Measurements from ENCODE around the gene PHC2.
"Not testable (repeated sequence)": the region's sequence is repeated elsewhere in the genome, so short reads cannot be mapped to it uniquely, and the experiment has no call there.

Gene PHC2

DNA sequence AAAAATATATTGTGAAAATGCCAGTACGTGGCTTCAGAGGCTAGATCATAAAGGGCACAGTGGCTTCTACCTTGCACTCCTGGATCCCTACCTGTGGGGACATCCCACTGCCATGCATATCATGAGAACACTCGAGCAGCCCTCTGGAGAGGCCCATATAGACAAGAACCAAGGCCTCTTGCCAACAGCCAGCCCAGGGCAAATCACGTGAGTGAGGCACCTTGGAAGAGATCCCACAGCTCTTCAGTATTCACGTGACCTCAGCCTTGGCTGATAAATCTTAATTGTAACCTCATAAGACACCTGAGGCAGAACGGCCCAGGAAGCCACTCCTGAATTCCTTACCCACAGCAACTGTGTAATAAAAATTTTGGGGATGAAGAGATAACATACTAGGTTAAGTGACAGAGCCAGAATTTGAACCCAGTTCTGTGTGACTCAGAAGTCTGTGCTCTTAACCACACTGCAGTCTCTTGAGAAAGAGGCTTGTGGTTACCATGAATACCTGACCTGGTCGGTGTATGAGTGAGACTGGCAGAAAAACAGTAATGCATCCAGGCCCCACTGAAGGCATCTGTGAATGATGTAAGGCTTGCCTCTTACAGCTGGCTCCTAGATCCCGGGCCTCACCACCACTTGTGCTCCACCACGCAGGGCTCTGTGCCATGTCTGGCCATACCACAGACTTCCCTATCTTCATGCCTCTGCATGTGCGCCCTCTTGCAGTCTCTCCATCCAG lies 103.1 kb downstream of the PHC2 start:
- DNase-seq, result no peak

DNA sequence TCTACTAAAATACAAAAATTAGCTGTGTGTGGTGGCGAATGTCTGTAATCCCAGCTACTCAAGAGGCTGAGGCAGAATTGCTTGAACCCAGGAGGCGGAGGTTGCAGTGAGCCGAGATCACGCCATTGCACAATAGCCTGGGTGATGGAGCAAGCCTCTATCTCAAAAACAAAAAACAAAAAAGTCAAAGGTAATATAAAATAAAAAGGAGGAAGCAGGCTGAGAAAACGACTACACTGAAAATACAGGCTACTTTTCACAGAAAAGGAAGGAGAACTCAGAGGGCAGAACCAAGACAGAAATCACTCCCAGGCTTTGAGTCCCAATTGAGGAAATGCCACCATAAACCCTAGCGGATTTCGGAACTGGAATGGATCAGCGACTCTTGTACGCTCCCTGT lies 104.1 kb downstream of the PHC2 start:
- no peak for DNase-seq

DNA sequence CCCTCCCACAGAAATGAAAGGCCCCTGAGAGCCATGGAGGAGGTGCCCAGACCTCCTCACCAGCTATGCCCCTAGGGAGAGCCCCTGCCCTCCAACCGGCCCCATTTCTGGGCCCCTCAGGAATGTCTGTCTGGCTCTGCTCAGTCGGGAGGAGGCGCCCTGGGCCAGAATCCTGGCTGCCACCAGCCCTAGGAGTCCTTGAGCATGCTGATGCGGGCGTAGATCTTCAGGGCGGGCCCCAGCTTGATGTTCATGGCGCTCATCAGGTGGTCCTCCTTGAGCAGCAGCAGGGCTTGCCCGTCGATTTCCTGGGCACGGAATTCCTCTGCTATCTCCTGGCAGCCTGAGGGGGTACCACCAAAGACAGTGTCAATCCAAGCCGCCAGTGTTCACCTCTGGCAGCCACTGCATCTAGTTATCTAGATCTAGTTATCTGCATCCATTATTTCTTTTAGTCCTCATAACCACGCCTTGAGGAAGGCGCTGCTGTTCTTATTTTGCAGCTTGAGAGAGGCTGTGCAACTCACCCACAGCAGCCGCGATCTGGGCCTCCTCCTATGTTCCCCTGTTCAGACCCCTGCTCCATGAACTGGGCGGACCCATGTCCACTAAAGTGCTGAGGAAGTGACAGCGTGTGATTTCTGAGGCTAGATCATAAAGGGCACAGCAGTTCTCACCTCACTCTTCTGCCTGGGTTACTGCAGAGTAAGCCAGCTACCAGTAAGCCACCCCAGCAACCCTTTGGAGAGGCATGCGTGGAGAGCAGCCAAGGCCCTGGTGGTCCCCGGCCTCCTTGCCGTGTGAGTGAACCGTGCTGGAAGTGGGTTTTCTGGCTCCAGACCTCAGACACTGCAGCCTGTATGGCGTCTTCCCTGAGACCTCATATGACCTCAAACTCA lies 106.0 kb downstream of the PHC2 start:
- no peak for DNase-seq

DNA sequence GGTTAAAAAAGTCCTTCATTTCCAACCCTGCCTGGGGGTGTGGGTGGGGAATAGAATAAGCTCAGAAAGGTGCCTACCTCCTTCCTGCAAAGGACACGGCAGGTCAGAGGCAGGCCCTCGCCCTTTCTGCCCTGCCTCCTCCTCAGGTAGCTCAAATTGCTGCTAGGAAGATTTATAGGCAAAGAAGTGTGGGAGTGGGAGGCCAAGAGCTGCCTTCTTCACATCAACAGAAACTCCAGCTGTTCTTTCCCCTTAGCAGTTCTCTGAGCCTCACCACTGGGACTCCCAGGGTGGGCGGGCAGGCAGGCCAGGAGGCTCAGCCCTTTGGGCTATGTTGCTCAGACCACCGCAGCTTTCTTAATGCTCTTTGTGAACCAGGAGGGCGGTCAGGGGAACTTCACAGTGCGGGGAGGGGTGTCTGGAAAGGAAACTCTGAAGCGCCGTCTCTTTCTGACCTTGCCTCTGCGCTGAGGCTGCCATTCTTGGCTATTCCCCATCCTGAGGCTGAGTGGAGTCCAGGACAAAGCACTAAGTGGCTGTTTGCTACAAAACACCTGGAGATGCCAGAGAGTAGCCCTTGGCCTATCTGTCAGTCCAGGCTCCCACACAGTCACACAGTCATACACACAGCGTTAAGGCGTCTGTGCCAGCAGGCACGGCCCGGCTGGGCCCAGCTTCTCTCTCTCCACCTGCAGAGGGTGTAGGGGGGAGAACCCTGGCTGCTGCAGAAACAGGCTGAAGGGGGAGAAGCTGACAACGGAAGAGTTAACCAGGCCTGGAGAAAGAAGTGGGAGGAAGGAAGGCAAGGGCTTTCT lies 107.0 kb downstream of the PHC2 start:
- no peak for DNase-seq

DNA sequence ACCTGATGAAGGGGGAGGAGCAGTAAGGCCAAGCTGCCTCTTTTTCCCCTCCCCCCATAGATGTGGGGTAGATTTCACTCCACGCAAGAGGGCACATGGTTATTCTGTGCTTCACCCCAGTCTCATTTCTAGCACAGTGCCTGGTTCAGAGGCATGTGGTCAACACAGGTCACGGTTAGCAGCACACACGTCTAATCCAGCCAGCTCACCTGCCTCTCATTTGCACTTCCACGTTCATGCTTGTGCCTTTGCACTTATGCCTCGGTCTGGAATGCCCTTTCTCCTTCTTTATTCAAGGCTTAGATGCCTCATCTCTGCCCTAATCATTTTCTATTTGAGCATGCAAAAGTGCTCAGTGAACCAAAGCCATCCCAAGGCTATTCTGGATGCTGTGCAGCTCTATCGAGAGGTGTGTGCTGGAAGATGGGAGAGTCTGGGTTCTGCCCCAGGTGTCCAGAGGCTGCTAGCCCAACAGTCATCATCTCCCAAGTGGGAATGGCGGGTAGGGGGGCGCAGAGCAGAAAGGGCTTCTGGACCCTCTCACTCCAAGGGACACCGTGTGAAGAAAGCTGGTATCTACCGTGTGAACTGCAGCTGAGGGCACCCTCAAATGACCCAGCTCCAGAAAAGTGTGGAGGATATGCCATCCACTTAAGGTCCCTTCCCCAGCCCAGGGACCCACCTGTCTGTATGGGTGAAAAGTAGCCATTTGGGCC lies 107.9 kb downstream of the PHC2 start:
- no peak for DNase-seq

DNA sequence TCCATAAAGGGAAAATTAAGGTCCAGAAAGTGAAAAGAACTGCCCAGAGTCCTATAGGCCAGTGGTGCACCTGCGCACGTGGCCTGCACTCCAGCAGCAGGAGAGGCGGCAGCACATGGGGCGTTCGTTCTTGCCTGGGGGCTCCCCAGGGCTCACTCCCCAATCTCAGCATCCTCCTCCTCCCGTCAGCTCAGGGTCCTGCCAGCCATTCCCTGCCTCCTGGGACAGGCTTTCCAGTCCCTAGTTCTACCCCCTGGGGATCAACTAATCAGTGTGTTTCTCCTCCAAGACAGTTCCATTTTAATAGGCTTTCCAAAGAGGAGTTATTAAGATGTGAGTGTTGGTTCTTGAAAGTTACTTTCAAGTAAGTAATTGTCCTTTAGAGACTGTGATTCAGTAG lies 108.8 kb downstream of the PHC2 start:
- DNase-seq, result no peak

DNA sequence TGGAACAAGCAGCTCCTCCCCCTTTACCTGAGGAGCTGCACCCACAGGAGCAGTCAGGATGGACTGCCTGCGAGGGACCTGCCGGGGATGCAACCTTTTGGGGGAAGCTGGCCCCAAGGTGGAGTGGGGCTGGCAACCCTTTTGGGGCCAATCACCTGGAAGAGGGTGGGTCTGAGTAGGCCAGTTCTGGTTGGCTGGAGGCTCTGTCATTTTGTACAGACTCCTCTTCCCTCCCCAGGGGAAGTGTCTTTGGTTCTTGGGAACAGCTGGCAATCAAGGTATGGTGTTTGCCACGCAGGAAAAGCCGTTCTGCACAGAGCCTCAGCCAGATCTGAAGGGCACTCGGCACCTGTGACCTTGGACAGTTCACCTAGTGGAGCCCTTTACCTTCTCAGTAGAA lies 109.7 kb downstream of the PHC2 start:
- DNase-seq, result no peak

DNA sequence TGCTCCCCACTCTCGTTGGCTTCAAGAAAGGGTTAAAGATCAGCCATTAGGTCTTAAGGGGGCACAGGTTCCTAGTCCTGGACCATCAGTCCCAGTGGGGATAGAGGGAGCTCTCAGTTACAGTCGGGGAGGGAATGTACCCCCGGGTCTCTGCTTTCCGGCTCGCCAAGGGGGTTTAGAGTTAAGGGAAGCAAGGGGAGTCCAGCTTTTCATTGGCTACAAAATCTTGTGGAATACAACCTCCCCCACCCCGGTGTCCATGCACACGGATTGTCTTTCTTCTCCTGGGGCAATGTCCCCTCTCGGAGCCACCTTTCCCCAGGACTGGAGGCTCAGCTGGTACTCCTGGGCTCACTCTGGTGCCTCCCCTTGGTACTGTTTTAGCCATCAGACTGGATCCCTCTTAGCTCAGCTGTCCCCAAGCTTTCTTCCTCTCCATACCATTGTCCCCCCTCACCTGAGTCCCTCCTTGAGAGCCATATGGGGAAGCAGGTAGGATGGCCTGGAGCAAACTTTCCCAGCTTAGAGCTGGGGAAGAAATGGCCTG lies 110.2 kb downstream of the PHC2 start, which contains the start of gene A3GALT2:
Gene A3GALT2 (minus strand): TSS at position 480 of the 547 bp plus-strand sequence. CDS start 0 bp downstream, at position 480.
- no peak for DNase-seq

DNA sequence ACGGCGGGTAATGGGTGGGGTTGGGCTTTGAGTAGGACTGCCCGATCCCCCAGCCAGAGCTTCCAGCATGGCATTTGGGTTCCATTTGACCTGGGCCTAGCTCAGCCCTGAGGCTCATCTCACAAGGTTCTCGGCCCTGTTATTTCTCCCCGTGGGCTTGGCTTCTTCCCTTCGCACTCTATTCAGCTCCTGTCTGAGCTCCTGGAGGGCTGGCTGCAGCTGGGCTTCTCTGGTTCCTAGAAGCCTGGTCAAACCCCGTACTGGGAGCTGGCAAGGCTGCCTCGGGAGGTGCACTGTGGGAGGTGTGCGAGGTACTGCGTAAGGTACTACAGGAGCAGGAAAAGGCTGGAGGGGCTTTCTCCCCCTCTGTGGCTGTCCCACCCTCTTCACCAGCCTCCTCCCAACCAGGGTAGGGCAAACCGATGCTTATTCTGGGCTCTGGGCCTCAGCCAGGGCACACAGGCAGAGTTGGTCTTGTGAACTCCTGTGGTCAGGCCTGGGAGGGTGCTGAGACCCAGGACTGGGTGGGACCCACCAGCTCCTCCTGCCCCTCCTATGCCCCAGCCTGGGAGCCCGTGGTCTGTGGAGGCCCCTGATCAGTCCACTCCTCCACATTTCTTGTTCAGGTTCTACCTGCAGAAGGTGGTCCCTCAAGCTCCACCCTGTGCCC lies 110.8 kb downstream of the PHC2 start:
- no peak for DNase-seq

DNA sequence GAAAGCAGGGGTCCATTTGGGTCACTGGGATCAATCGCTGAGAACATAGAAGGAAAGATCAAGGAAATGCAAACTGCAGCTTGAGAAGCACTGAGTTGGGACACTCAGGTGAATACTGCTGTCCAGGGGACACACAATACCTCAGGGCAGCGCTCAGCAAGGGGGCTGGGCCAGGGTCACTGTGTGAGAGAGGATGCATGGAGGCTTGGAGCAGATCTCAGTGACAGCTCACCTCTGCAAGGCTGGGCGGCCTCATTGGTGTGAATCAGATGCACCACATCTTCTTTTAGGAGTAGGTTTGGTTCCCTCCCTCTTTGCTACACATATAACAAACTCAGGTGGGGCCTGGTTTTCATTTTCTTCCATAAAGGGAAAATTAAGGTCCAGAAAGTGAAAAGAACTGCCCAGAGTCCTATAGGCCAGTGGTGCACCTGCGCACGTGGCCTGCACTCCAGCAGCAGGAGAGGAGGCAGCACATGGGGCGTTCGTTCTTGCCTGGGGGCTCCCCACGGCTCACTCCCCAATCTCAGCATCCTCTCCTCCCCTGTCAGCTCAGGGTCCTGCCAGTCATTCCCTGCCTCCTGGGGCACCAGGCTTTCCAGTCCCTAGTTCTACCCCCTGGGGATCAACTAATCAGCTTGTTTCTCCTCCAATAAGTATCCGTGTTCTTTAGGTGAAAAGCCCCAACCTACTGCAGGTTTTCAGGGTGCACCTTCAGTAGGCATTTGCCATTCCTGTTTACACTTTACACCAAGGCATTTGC lies 111.5 kb downstream of the PHC2 start:
- DNase-seq, result no peak

DNA sequence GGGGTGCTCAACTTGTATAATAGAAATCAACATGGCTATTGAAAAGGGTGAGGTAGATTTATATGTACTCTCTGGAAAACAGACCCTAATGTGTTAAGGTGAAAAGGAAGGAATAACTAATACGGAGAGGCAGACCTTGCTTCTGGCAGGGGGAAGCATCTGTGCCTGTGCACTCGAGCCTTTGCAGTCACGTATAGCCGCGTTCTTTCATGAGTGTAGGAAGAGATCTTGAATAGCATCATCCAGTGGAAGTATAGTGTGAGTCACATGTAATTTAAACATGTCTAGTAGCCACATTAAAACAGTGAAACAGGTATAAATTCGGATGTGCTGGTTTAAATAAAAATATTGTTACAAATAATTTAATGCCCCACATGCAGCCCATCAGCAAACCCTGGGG lies 112.9 kb downstream of the PHC2 start:
- DNase-seq, result no peak

DNA sequence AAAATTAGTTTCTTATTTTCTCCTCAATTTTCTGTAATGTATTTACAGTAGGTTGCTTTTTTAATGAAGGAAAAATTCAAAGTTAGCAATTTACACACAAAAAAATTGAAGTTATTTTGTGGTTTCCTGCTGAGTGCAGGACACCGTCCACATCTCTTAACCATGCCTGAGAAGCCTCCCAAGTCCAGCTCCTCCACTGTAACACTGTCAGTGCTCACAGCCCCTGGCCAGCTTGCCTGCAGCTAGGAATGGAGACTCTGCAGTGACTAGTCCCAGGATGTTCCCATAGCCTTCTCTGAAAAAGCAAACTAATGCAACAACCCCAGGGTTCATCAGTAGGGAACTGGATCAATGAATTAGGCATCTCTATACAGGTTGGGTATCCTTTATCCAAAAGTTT lies 113.5 kb downstream of the PHC2 start:
- DNase-seq, result no peak

DNA sequence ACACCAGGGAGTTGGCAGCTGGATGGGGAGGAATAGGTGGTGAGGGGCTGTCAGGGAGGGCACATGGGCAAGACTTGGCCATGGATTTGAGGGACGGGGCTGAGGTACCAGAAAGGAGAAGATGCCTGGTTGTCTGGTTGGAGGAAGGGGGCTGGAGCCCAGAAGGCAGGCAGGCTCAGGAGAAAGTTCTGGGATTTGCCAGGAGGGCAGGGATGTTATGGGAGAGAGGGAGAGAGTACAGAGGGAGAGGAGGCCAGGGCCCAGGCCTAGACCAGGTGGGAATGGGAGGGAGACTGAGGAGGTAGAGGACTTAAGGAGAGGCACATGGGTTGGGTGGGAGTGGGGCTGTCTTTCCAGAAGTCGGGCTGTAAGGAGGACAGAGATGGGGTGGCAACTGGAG lies 114.3 kb downstream of the PHC2 start:
- no peak for DNase-seq

DNA sequence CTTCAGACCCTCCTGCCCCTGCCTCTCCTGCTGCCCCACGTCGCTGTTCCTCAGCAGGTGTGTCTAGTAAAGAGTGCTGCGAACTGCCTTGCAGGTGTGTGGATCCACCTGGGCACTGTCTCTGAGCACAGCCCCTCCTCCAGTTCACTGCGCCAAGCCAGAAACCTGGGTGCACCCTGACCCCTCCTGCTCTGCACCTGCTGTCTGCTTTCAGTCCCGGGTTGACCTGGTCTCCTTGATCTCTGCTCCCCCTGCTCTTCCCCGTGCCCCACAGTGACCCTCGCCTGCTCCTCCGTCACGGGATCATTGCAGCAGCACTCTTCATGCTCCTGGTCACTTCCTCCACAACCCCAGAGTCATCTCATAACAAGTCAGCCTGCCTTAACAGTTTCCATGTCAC lies 116.5 kb downstream of the PHC2 start:
- no peak for DNase-seq

DNA sequence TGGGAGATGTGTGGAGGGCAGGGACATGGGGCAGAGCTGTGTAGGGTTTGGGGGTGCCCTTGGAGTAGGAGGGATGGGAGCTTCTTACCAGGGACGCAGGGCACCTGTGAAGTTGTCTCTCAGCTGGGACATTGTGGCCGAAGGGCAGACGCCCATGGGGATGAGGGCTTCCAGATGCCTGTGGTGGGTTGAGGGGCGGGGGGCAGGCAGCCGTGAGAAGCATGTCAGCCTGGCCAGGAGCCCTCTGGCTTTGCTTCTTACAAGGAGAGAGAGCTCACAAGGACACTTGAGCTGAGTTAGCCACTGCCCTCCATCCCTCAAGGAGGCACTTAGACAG lies 118.5 kb downstream of the PHC2 start:
- DNase-seq, result no peak

DNA sequence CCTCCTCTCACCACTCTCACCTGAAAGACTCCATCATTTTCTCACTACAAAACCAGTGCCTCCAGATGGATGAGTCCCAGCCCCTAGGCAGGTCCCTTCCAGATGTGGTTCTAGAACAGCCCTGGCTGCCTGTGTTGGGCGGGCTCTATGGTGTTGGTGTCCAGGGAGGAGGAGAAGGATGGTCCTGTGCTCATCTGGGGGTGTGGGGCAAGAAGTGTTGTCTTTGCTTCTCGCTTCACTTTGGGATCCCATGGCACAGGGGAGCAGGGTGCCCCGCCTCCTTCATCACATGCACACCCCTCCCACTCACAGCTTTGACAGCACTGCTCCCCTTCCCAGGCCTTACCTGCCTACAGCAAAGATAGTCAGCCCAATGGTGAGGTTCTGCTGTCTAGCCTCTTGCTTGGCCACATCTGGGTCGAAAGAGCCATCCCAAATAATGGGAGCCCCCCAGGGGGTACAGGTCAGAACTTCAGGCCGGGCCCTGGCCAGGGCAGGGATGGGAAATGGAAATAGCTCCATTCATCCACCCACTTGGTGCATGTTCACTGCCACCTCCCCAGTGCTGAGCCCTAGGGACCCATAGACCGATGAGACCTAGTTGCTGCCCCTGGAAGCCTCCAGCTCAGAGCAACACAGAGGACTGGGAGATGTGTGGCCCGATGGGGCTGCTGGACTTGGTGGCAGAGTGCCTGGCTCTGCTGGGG lies 119.0 kb downstream of the PHC2 start:
- DNase-seq, result no peak

DNA sequence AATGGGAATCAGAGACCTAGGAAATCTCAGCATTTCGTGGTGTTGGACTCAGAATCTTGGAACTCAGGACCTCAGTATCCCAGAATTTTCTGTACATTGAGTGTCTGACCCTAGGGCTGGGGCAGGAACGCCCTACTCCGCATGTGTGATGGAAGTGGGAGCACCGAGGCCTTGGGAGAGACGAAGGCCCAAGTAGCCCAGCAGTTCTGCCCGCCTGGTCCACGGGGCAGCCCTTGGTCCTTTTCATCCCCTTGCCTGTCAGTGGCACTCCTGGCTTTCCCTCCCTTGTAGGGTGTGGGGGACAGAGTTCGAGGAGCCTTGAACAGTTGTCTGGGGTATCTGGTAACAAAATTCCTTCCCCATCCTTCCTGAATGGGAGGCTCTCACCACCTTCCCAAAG lies 120.2 kb downstream of the PHC2 start:
- no peak for DNase-seq

DNA sequence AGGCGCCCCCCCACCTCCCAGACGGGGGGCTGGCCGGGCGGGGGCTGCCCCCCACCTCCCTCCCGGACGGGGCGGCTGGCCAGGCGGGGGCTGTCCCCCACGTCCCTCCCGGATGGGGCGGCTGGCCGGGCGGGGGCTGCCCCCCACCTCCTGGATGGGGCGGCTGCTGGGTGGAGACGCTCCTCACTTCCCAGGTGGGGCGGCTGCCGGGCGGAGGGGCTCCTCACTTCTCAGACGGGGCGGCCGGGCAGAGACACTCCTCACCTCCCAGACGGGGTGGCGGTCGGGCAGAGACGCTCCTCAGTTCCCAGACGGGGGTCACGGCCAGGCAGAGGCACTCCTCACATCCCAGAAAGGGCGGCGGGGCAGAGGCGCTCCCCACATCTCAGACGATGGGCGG lies 121.5 kb downstream of the PHC2 start:
- DNase-seq, result not testable (repeated sequence)

DNA sequence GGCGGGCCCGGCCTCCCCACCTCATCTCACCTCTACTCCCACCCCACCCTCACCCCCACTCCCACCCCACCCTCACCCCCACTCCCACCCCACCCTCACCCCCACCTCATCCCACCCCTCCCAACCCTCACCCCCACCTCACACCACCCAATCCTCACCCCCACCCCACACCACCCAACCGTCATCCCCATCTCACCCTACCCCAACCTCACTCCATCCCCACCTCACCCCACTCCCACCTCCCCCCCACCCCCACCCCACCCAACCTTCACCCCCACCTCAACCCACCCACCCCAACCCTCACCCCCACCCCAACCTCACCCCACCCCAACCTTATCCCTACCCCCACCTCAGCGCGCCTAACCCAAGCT lies 123.4 kb downstream of the PHC2 start:
- DNase-seq, result no peak
